HG02973 (cell line): ENCODE data around the gene UBE2R2.
"Not testable (repeated sequence)": the region's sequence is repeated elsewhere in the genome, so short reads cannot be mapped to it uniquely, and the experiment has no call there.

Experiments used
- ATAC-seq: cut with Tn5 transposase; IDR thresholded peaks from one replicate; pipeline ENCODE4 v1.9.1; 2021; ENCODE audit warnings: moderate library complexity; ENCODE audit not compliant: unreplicated experiment

The UBE2R2 gene

DNA sequence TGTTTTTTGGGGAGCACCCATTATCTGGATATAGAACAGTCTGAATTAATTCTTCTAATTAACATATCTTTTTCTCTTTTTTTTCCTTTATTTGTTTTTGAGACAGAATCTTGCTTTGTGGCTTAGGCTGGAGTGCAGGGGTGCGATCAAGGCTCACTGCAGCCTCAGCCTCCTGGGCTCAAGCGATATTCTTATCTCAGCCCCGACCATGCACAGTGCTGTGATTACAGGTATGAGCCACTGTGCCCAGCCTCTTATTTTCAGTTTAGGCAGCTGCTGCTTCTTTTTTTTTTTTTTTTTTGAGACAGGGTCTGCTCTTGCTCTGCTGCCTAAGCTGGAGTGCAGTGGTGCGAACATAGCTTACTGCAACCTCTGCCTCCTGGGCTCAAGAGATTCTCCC, 20.2 kb downstream of the UBE2R2 start:
- no peak for ATAC-seq

DNA sequence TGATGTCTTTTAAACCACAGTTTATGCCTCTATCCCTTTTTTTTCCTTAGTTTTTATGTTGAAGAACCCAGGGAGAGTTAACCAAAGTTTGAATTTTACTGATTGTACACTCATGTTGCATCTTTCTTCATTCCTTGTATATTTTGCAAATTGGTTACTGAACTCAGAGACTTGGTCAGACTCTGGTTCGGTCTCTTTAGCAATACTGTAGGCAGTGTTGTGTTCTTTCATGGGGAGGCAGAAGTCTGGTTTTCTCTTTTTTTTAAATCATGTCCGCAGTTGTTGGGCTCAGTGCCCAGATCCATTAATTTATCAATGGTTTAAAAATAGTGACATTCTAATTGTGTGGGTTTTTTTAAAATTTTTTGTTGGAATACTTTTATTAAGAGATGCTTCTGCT, 23.4 kb downstream of the UBE2R2 start:
- ATAC-seq = no peak

GRCh38 chr9:33843312-33843961, 26.5 kb downstream of the UBE2R2 start:
- ATAC-seq = no peak

GRCh38 chr9:33846231-33846630, 29.3 kb downstream of the UBE2R2 start:
- no peak for ATAC-seq

- not testable (repeated sequence) for ATAC-seq
Observed at GRCh38 chr9:33847894-33848205, 30.9 kb downstream of the UBE2R2 start.

- ATAC-seq = no peak
Observed at GRCh38 chr9:33850267-33850629, 33.3 kb downstream of the UBE2R2 start.

- no peak for ATAC-seq
Observed at GRCh38 chr9:33850677-33851076, 33.7 kb downstream of the UBE2R2 start.

GRCh38 chr9:33851301-33851700, 34.3 kb downstream of the UBE2R2 start:
- no peak for ATAC-seq

DNA sequence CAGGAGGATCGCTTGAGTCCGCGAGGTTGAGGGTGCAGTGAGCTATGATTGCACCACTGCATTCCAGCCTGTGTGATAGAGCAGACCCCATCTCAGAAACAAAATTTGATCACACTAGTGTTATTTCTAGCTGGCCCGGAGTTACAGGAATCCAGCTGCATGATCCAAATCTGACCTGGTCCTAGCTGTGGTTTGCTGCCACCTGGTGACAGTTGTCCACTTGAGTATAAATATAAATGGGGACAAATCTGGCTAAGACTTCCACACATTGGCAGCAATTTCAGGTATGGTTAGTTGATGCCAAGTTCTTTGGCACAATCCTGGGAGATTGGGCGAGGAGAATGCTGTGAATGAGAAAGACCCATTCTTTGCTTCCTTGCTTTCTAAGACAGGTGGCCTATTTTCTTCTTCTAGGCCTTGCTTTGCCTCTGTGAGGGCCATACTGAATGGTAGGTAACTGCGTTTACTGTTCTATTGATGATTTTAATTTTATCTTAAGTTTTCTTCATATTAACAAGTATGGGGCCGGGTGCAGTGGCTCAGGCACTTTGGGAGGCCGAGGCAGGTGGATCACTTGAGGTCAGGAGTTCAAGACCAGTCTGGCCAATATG, 35.4 kb downstream of the UBE2R2 start:
- ATAC-seq = no peak

GRCh38 chr9:33856247-33856646, 39.3 kb downstream of the UBE2R2 start:
- no peak for ATAC-seq

GRCh38 chr9:33858423-33858822, 41.5 kb downstream of the UBE2R2 start:
- no peak for ATAC-seq

DNA sequence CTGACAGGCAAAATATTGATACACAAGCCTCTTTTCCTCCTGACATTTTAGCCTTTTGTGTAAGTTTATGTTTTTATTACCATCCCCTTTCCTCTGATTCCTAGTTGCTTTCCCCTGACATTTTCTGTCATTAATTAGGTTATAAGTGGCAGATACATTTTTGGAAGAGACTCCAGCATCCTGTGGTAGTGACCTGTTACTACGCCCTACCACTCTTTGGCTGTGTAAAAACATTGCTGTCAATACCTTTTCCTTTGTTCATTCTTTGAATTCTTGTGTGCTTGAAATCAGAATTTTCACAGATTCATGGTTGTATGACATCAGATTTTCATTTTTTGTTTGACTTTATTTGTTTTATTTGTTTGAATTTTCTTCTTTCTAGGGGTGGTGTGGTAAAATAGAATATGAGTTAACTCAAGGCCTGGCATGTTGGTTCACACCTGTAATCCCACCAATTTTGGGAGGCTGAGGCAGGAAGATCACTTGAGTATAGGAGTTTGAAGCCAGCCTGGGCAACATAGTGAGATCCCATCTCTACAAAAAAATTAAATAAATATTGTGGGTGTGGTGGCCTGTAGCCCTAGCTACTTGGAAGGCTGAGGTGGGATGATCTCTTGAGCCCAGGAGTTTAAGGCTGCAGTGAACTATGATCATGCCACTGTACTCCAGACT, 43.4 kb downstream of the UBE2R2 start:
- ATAC-seq = no peak

DNA sequence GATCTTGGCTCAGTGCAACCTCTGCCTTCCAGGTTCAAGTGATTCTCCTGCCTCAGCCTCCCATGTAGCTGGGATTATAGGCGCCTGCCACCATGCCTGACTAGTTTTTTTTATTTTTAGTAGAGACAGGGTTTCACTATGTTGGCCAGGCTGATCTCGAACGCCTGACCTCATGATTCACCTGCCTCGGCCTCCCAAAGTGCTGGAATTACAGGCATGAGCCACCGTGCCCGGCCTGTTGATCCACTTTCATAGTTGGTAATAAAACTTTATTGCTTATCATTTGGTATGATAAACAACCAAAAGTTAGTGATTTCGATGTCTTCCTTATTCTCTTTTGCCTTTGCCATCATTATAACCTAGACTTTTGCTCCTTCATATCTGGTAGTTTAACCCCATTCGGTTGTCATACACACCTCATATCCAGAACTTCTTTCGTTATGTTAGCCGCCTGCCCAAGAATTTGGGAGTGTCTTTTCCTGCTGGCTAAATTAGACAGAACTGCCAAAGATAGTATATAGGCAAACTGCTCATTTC, 45.0 kb downstream of the UBE2R2 start:
- ATAC-seq = no peak

DNA sequence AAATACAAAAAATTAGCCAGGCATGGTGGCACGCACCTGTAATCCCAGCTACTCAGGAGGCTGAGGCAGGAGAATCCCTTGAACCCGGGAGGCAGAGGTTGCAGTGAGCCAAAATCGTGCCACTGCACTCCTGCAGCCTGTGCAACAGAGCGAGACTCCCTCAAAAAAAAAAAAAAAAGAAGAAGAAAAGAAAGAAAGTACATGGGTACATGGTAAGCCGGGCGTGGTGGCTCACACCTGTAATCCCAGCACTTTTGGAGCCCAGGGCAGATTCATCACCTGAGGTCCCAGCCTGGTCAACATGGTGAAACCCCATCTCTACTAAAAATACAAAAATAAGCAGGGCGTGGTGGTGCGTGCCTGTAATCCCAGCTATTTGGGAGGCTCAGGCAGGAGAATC, 46.1 kb downstream of the UBE2R2 start:
- not testable (repeated sequence) for ATAC-seq

- ATAC-seq = no peak
Observed at GRCh38 chr9:33867747-33868439, 50.9 kb downstream of the UBE2R2 start.

DNA sequence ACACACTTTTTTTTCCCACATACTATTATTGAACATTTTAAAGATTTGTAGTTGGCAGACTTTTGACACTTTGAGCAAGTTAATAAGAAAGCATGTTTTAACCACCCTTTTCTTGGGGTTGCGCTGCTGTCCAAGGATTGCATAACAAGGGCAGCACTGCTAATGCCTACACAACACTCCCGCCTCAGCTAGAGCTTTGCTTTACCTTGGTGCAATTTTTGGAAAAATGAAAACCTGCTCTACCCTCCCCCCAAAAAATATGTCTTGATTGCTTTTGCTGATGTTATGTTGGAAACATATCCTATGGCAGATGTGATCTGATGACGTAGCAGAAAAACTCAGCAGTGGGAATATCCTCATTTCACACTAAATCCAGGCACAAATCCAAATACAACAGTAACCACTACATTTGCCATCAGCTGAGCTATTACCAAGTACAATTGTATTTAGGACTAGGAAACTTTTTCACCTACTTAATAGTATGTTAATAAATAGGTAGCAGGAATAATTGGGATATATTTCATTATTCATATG, 51.5 kb downstream of the UBE2R2 start:
- ATAC-seq = no peak

DNA sequence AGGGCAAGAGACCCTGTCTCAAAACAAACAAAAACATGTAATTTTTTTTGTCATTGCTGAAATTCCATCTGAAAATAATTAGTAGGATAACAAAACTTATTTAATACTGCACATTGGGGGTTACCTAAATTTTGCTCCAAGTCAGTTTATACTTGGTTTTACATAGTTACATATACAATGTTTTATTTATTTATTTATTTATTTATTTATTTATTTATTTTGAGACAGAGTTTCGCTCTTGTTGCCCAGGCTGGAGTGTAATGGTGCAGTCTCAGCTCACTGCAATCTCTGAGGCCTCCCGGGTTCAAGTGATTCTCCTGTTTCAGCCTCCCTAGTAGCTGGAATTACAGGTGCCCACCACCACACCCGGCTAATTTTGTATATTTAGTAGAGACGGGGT, 52.3 kb downstream of the UBE2R2 start:
- not testable (repeated sequence) for ATAC-seq

DNA sequence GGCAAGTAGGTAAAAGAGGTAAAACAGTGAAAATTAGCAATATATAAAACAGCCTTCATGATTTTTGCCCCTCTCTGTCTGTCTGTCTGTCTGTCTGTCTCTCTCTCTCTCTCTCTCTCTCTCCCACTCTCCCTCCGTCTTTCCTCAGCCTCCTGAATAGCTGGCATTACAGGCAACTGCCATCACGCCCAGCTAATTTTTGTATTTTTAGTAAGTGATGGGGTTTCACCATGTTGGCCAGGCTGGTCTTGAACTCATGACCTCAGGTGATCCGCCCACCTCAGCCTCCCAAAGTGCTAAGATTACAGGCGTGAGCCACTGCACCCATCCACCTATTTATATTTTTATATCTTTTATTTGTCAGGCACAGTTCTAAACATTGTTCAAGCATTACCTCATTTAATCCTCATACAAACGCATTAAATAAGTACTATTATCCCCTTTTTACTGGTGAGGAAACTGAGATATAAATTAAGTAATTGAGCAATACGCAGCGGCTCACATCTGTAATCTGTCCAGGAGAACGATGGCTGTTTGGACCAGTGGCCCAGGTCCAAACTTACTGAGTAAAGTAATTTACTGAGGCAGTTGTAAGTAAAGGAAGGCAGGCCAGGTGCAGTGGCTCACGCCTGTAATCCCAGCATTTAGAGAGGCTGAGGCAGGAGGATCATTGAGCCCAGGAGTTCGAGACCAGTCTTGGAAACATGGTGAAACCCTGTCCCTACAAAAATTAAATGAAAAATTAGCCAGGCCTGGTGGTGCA, 60.9 kb downstream of the UBE2R2 start:
- ATAC-seq = no peak

- ATAC-seq = no peak
Observed at GRCh38 chr9:33878691-33879366, 61.9 kb downstream of the UBE2R2 start.
